IPS DF 4.7 (cell line): Measurements from ENCODE around the gene SCO2.
"Not testable (repeated sequence)": the region's sequence is repeated elsewhere in the genome, so short reads cannot be mapped to it uniquely, and the experiment has no call there.

Experiments used
- DNase-seq: peaks from one replicate; pipeline ENCODE4 v3.0.0-alpha.2; 2013; ENCODE audit warnings: low spot score; ENCODE audit errors: extremely low read depth

Gene SCO2

GRCh38 chr22:50521710-50522109 lies 3.7 kb downstream of the SCO2 start:
- no peak for DNase-seq

- no peak for DNase-seq
Measured at GRCh38 chr22:50520826-50521453, 4.5 kb downstream of the SCO2 start.

- DNase-seq: not testable (repeated sequence)
Measured at GRCh38 chr22:50520184-50520583, 5.2 kb downstream of the SCO2 start.

GRCh38 chr22:50519151-50519550 lies 6.2 kb downstream of the SCO2 start:
- no peak for DNase-seq

GRCh38 chr22:50518606-50519005 lies 6.8 kb downstream of the SCO2 start:
- DNase-seq: no peak

GRCh38 chr22:50517495-50518260 lies 7.7 kb downstream of the SCO2 start:
- no peak for DNase-seq

- no peak for DNase-seq
Measured at GRCh38 chr22:50516891-50517290, 8.5 kb downstream of the SCO2 start.

GRCh38 chr22:50516068-50516467 lies 9.3 kb downstream of the SCO2 start:
- no peak for DNase-seq

- no peak for DNase-seq
Measured at GRCh38 chr22:50513175-50513574, 12.2 kb downstream of the SCO2 start.

GRCh38 chr22:50508897-50509296 lies 16.5 kb downstream of the SCO2 start:
- DNase-seq: no peak

GRCh38 chr22:50507991-50508884 lies 17.2 kb downstream of the SCO2 start, which contains the start of gene NCAPH2:
Gene NCAPH2, plus strand, starts transcription at chr22:50508224. Its CDS starts 114 bp downstream, at chr22:50508338.
- peak; percentile 79 for DNase-seq

GRCh38 chr22:50507421-50507990 lies 17.9 kb downstream of the SCO2 start, which contains the start of gene LMF2:
Gene LMF2, minus strand, starts transcription at chr22:50507702. Its CDS starts 27 bp downstream, at chr22:50507675.
- no peak for DNase-seq

GRCh38 chr22:50506611-50507420 lies 18.6 kb downstream of the SCO2 start:
- no peak for DNase-seq

- no peak for DNase-seq
Measured at GRCh38 chr22:50505776-50506610, 19.4 kb downstream of the SCO2 start.

- no peak for DNase-seq
Measured at GRCh38 chr22:50505276-50505775, 20.1 kb downstream of the SCO2 start.

- no peak for DNase-seq
Measured at GRCh38 chr22:50504369-50505211, 20.8 kb downstream of the SCO2 start.

- DNase-seq: no peak
Measured at GRCh38 chr22:50503475-50504145, 21.8 kb downstream of the SCO2 start.
